Stimulated activated CD4-positive, alpha-beta T cell treated with anti-CD3 and anti-CD28 coated beads, Interleukin-1b, Interleukin-23, amount 100 ng/mL, for 24 hours (primary cell): ENCODE results near the gene UBE2M.
"Not testable (repeated sequence)": the region's sequence is repeated elsewhere in the genome, so short reads cannot be mapped to it uniquely, and the experiment has no call there.

Experiments
- DNase-seq, 4 experiments: peaks; one replicate each; pipeline ENCODE4 v3.0.0-alpha.2; 2020; ENCODE audit warnings: low read depth in 4 of 4, low spot score in 1 of 4

Gene UBE2M

DNA sequence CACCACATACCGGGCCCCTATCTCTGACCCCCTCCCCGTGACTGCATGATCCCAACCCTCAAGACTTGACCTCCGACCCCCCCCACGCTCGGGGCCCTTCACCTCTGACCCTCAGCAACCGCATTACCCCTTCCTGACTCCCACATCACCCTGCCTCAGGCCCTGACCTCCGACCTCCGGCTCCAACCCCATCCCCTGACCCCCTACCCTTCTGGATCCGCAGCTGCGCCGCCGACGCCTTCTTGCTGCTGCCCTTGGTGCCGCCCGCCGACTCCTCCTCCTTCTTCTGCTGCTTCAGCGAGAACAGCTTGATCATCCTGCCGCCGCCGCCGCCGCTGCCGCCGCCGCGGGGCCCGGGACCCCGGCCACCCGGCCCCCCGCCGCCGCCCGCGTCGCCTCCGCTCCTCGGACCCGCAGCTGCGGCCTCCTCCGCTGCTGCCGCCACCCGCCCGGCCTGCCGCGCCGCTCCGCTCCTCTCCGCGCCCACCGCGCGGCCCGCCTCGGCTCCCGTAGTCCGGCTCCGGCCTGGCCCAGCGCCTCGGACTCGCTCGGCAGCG is at the start of gene UBE2M:
TSS of gene UBE2M (minus strand) at position 546 of the 557 bp plus-strand sequence. CDS start at position 316, 230 bp downstream.
- DNase-seq: no peak

DNA sequence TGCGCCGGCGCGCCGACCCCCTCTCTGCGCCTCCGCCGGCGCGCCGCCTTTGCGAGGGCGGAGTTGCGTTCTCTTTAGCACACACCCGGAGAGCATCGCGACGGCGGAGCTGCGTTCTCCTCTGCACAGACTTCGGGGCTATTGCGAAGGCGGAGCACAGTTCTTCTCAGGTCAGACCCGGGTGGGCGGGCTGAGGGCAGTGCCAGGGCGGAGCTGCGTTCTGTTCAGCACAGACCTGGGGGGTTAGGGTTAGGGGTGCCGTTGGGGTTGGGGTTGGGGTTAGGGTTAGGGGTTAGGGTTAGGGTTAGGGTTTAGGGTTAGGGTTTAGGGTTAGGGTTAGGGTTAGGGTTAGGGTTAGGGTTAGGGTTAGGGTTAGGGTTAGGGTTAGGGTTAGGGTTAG is 48.8 kb upstream of the UBE2M start:
- not testable (repeated sequence) for DNase-seq

DNA sequence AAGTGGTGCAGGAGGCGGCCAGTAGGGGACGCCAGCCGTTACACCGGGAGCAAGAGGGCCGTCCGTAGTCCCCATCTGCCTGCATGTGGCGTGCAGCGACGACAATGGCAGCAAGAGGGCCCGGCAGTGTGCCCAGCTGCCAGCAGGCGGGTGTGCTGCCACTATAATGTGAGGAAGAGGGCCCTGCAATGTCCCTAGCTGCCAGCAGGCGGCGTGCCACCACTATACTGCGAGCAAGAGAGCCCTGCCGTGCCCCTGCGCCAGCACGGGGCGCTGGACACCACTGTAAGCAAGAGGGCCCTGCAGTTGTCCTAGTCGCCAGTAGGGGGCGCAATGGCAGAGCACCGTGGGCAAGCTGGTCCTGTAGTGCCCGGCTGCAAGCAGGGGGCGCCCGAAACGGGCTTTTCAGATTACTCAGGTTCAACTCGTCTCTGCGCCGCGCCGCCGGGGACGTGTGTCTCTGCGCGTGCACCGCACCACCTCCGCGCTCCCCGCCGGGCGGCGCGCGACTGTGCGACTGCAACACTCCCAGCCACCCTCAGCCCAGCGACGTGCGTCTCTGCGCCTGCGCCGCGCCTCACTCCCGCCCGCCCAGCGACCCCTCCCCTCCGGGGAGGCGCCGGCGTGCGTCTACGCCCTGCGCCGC is 48.0 kb upstream of the UBE2M start:
- DNase-seq: not testable (repeated sequence)

GRCh38 chr19:58586133-58586765 is 27.8 kb upstream of the UBE2M start:
- no peak for DNase-seq

GRCh38 chr19:58585442-58586132 is 27.2 kb upstream of the UBE2M start:
- no peak for DNase-seq

GRCh38 chr19:58584498-58585441 is 26.4 kb upstream of the UBE2M start:
- DNase-seq: no peak

DNA sequence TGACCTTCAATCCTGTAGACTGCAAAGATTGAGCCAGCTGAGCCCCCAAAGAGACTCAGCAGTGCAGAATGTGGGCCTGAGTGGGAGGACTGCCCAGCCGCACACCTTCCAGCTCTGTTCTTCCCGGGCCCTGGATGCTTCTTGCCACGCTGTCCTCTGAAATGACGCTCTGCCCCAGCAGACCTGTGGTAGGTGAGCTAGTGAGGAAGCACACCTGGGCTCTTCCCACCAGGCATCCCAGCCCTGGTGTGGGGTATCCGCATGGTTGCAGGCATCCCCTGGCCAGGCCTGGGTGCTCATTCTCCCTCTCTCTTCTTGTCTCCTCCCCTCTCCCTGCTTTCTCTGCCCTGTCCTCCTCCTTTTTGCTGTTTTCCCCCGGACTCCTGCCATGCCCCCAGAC is 24.6 kb upstream of the UBE2M start:
- DNase-seq: no peak

GRCh38 chr19:58581227-58582141 is 23.1 kb upstream of the UBE2M start:
- DNase-seq: peak; percentile 84 to 87 (median 85)

DNA sequence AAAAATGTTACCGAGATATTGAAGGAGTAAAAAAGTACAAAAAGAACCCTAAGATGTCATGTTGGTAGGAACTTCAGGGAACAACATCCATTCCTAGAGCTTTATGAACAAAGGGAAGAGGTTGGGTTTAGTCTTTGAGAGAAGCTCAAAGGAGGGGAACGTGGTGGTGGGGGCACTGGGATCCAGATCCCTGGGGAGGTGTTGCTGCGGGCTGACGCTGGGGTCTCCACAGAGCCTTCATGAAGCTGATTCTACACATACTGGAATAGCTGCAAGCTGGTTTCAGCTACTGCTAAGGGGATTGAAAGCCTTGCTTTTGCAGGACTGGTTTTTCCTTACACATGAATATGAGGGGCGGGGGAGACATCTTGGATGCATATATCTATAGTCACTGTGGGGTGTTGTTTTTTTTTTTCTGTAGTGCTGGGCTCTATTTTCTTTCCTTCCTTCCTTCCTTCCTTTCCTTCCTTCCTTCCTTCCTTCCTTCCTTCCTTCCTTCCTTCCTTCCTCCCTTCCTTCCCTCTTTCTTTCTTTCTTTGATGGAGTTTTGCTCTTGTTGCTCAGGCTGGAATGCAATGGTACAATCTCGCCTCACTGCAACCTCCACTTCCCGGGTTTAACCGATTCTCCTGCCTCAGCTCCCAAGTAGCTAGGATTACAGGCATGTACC is 21.2 kb upstream of the UBE2M start:
- DNase-seq: no peak

GRCh38 chr19:58578012-58578925 is 19.9 kb upstream of the UBE2M start:
- DNase-seq: no peak

GRCh38 chr19:58577581-58577980 is 19.2 kb upstream of the UBE2M start:
- DNase-seq: not testable (repeated sequence)

DNA sequence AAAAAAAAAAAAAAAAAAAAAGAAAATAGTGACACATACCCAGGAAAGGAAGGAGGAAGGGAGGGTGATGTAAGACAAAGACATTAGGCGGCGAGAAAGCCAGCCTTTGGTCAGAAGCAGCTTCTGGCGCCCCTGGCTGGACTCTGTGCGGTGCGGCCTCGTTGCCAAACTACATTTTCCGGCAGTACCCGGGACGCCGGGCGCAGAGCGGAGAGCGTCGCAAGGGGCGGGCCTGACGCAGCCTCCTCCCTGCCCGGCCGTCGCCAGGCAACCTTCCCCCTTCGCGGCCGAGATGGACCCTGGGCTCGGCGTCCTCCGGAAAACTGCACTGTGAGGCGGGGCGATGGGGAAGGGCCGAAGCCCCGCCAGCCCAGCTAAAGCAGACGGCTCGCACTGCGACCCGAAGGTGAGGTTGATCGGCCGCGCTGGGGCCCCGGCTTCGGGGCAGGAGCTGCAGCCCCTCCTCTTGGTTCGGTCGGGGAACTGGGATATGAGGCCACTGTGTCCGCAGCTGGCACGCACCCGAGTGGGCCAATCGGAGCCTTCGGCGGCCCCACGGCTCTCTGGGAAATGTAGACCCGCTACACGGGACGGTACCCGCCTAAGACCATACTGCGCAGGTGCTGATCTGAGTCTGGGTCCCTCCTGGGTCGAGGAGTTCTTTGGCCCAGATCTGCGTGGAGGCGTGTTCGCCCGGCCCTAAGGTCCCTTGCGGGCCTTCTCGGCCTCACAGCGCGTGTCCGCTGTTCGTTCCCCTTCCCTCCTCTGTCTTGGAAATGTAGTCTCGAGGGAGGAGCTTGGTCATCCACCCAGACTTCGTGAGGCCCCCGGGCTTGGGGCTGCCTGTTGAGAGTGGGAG is 17.0 kb upstream of the UBE2M start:
- peak in 3 of 4 experiments; percentile 51 to 75 (median 69) for DNase-seq

DNA sequence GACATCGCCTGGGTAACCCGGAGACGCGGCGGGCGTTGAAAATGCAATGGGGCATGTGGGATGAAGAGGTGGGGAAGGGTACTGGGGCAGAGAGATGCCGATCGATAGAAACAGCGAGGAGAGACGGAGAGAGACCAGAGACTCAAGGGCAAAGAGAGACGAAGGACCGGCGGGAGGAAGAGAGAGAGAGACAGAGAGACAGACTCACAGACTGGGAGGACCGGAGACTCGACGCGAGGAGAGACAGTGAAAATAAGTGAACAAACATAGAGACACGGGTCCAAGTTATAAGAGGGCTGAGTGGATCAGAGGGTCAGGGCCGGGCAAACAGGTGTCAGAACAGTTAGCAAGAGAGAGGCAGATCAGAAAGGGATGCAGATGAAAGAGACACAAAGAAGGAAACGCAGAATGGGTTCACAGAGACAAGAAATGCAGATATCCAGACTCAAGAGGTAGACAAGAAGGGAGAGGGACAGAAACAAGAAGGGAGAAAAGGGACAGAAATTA is 15.3 kb upstream of the UBE2M start:
- DNase-seq: no peak

DNA sequence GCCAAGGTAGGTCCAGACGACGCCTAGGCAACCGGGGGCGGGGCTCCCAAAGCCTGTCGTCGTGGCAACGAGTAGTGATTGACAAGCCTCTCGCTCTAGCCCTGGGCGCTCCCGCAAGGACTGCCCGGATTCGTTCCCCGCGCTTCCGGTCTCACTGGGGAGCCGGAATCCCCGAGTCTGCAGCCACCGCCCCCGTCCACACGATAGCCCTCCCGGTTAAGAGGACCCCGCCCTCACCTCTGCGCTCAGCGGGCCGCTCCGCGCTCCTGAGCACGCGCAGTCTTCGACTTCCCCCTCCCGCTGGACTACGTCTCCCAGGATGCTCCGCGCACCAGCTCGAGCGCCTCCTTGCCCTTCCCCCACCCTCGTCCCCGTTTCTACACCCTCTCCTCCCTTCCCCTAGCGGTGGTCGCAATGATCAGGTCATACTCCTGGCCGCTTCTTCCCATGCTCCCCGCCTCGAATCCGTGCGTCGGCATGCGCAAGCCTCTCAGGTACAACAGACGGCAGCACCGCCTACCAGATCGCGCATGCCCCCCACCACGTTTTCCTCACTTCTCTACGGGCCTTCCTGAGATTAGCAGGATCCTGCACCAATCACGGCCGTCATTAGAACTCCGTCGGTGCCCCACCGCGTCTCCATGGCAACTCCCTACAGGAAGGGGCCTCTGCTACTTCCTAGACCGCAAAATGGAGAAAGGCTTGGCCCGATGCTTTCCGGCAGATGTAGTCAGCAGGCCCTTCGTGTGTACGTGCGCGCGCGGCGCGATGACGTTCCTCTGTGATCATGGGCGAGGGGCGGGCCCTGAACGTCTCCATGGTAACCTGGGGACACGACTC is 14.6 kb upstream of the UBE2M start, which contains the start of gene MZF1:
TSS of gene MZF1 (minus strand) at position 518 of the 840 bp plus-strand sequence. CDS start 1,946 bp downstream, outside the sequence.
- DNase-seq: peak; percentile 97 to 99 (median 98)

DNA sequence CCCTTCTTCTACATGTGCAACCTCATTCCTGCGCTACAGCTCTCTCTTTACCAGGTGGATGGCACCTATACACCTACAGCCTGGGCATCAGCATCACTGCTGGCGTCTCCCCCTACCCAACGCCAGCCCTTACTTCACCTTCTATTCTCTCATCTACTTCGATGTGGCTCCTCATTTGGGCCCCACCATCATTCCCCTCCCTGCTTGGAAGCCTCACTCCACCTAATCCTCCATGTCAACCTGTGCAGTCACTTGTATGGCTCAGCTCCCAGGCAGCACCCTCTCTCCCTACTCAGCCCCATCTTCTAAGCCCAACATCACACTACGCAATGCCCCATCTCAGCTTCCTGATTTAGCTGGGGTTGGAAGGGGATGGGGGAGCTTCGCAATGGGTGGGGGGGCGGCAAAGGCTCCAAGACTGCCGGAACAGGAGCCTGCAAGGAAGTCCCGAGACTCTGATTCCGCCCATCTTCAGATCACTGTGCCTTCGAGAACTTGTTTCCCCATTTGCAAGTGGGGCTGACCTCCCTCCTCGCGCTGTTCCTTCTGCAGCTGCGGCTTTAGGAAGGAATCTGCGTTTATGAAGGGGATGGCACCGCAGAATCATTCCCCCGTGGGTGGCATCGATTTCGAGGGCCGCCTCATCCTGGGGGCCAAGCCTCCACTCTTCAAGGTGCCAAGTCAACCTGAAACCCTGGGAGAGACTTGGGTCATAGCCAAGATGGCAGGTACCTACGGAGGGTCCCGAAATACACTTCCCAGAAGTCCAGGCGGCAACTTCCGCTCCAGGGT is 13.8 kb upstream of the UBE2M start:
- no peak for DNase-seq
